Measurements from ENCODE around the gene SAPCD2. TPM values are rescaled to one million over a fixed set of nuclear protein-coding genes. Genes with fewer than 3 reads are reported as not detected.
"Not testable (repeated sequence)": the region's sequence is repeated elsewhere in the genome, so short reads cannot be mapped to it uniquely, and the experiment has no call there.

Gene SAPCD2
- total and polyA plus RNA-seq, 10 donors, result 0.76 to 6.5 (median 2.4) TPM

GRCh38 chr9:137034709-137035506 lies 35.4 kb downstream of the SAPCD2 start:
- Histone ChIP-seq H3K4me1 (peaks cover 39 to 72% (median 59%) of the 10 kb centered on the region in 6 donors), H3K27ac (peak overlapping the region; percentile 80 to 94 (median 84))
- DNase-seq, result peak; percentile 97

DNA sequence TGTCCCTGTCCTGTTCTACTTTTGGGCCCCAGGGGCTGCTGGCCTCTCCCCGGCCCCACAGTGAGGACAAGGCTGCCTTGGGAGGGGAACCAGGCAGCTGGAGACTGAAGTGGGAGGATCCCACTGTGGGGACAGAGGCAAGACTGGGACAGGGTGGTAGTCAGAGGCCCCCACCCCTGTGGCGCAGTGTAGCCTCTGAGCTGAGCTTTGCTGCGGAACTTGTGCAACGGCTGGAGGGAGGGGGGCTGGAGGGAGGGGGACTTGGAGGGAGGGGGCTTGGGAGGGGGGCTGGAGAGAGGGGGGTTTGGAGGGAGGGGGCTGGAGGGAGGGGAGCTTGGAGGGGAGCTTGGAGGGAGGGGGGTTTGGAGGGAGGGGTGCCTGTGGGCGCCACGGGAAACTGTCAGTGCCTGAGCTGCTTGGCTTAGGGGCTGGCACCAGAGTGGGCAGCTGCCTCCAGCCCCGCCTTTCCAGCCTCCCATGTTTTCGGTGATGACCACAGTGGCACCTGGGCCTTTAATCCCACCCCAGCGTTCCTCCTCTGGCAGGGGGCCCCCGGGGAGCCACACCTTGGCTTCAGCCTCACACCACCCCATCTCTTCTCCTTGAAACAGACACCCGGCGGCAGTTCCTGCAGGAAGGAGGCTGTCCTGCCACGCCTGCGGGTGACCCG lies 36.2 kb downstream of the SAPCD2 start:
- TF ChIP-seq POLR2A (IDR thresholded peaks at IDR 0.05) (no peak), POLR2AphosphoS5 (IDR thresholded peaks at IDR 0.05) (no peak)
- TF ChIP-seq, protein P1, sequence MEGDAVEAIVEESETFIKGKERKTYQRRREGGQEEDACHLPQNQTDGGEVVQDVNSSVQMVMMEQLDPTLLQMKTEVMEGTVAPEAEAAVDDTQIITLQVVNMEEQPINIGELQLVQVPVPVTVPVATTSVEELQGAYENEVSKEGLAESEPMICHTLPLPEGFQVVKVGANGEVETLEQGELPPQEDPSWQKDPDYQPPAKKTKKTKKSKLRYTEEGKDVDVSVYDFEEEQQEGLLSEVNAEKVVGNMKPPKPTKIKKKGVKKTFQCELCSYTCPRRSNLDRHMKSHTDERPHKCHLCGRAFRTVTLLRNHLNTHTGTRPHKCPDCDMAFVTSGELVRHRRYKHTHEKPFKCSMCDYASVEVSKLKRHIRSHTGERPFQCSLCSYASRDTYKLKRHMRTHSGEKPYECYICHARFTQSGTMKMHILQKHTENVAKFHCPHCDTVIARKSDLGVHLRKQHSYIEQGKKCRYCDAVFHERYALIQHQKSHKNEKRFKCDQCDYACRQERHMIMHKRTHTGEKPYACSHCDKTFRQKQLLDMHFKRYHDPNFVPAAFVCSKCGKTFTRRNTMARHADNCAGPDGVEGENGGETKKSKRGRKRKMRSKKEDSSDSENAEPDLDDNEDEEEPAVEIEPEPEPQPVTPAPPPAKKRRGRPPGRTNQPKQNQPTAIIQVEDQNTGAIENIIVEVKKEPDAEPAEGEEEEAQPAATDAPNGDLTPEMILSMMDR (IDR thresholded peaks at IDR 0.05 in 8 of 11, conservative IDR thresholded peaks at IDR 0.05 in 3 of 11), result no peak
- Histone ChIP-seq H3K4me3 (peak overlapping the region in 7 of 8 donors; percentile 8 to 86 (median 60)), H3K9me3 (no peaks in the 10 kb centered on the region), H3K27me3 (replicated peaks in 1 of 7) (peaks cover 0 to 5% (median 0%) of the 10 kb centered on the region in 7 donors), H3K4me1 (peaks cover 46 to 77% (median 66%) of the 10 kb centered on the region in 6 donors), H3K36me3 (peaks cover 0 to 25% (median 8%) of the 10 kb centered on the region in 6 donors), H3K27ac (peak overlapping the region; percentile 81 to 94 (median 84))
- WGBS, 5 donors, result 4 to 23% (median 15%) methylated on average over 11 to 15 of the region's 15 CpGs
- DNase-seq, result peak; percentile 87
- intact Hi-C loops (cut with DNase I; ENCODE audit: low total_unique reads), result loop anchor here (10.0 kb wide), 1 partner anchor 89 kb away; the partner anchor contains the start of genes C8G and FBXW5

More at GRCh38 chr9:137034709-137035506, 35.4 kb downstream of the SAPCD2 start:
- intact Hi-C loops (cut with DNase I; ENCODE audit: low total_unique reads), result loop anchor here (5.0 to 10.0 kb wide), 2 partner anchors 90 to 248 kb away; partner anchors contain the start of genes C8G and FBXW5
- WGBS, 5 donors, result 1 to 8% (median 4%) methylated on average over 16 to 24 of the region's 24 CpGs
- Histone ChIP-seq H3K27me3 (replicated peaks in 1 of 7) (peaks cover 0 to 12% (median 0%) of the 10 kb centered on the region in 7 donors), H3K9me3 (no peaks in the 10 kb centered on the region), H3K36me3 (peaks cover 0 to 33% (median 10%) of the 10 kb centered on the region in 6 donors), H3K4me3 (peak overlapping the region in 7 of 8 donors; percentile 4 to 86 (median 31))
- TF ChIP-seq POLR2AphosphoS5 (IDR thresholded peaks at IDR 0.05), result peak; percentile 75 to 78 (median 77)
- TF ChIP-seq, protein P1 (IDR thresholded peaks at IDR 0.05 in 8 of 11, conservative IDR thresholded peaks at IDR 0.05 in 3 of 11), result peak; percentile 85 to 97 (median 94)
- TF ChIP-seq POLR2A (IDR thresholded peaks at IDR 0.05), result peak in 1 of 3 donors; percentile 20

- DNase-seq; H3K27me3 ChIP-seq (replicated peaks in 1 of 7); H3K9me3 ChIP-seq: not testable (repeated sequence)
- Histone ChIP-seq H3K36me3 (peaks cover 0 to 19% (median 2%) of the 10 kb centered on the region in 6 donors), H3K4me1 (peaks cover 53 to 84% (median 73%) of the 10 kb centered on the region in 6 donors), H3K27ac (peak overlapping the region; percentile 2 to 94 (median 84)), H3K4me3 (peak overlapping the region in 7 of 8 donors; percentile 7 to 86 (median 60))
- WGBS, 5 donors, result 63 to 75% (median 66%) methylated on average over 5 of the region's 5 CpGs
- intact Hi-C loops (cut with DNase I; ENCODE audit: low total_unique reads), result loop anchor here (10.0 kb wide), 1 partner anchor 89 kb away; the partner anchor contains the start of genes C8G and FBXW5
These were observed 36.9 kb downstream of the SAPCD2 start for GRCh38 chr9:137033481-137033880.

- Histone ChIP-seq H3K27ac (peak overlapping the region; percentile 55 to 94 (median 84)), H3K27me3 (replicated peaks in 1 of 7) (no peaks in the 10 kb centered on the region), H3K4me1 (peaks cover 53 to 86% (median 75%) of the 10 kb centered on the region in 6 donors), H3K4me3 (peak overlapping the region in 6 of 8 donors; percentile 8 to 86 (median 64)), H3K36me3 (peaks cover 0 to 12% (median 2%) of the 10 kb centered on the region in 6 donors), H3K9me3 (no peaks in the 10 kb centered on the region)
- WGBS, 5 donors, result 36 to 62% (median 44%) methylated on average over 9 to 10 of the region's 10 CpGs
- peak; percentile 92 for DNase-seq
- intact Hi-C loops (cut with DNase I; ENCODE audit: low total_unique reads), result loop anchor here (10.0 kb wide), 1 partner anchor 88 kb away; the partner anchor contains the start of genes C8G and FBXW5
- TF ChIP-seq POLR2A (IDR thresholded peaks at IDR 0.05), result no peak
- peak; percentile 63 to 86 (median 72) for TF ChIP-seq POLR2AphosphoS5 (IDR thresholded peaks at IDR 0.05)
- TF ChIP-seq, protein P1 (IDR thresholded peaks at IDR 0.05 in 8 of 11, conservative IDR thresholded peaks at IDR 0.05 in 3 of 11), result no peak
These were observed 37.5 kb downstream of the SAPCD2 start for GRCh38 chr9:137032858-137033257.

All from spleen (tissue), 11 donors.